Liver (tissue), 3 donors: ENCODE data around the gene ASB5.

Experiments used
- EGR1 ChIP-seq, 2 donors: IDR thresholded peaks; 2 replicates each; pipeline ENCODE4 v1.6.1; 2016 to 2018; ENCODE audit warnings: antibody characterized with exemption in 2 of 2, low read depth in 2 of 2
- FOXA1 ChIP-seq: IDR thresholded peaks from 2 replicates; pipeline ENCODE4 v1.6.1; 2016; ENCODE audit warnings: antibody characterized with exemption
- FOXA2 ChIP-seq: IDR thresholded peaks from 2 replicates; pipeline ENCODE4 v1.6.1; 2016; ENCODE audit warnings: antibody characterized with exemption
- GABPA ChIP-seq, 2 donors: IDR thresholded peaks in 1 of 2; conservative IDR thresholded peaks in 1 of 2; 2 replicates each; pipeline ENCODE4 v1.6.1; 2016; ENCODE audit warnings: antibody characterized with exemption in 2 of 2, mild to moderate bottlenecking in 1 of 2, moderate library complexity in 1 of 2
- RAD21 ChIP-seq, 2 donors: IDR thresholded peaks; 2 replicates each; pipeline ENCODE4 v1.6.1; 2016; ENCODE audit warnings: antibody characterized with exemption in 2 of 2, mild to moderate bottlenecking in 2 of 2
- SP1 ChIP-seq: IDR thresholded peaks from 2 replicates; pipeline ENCODE4 v1.6.1; 2018; ENCODE audit warnings: antibody characterized with exemption, mild to moderate bottlenecking
- TAF1 ChIP-seq: conservative IDR thresholded peaks from 2 replicates; pipeline ENCODE4 v1.6.1; 2016; ENCODE audit warnings: antibody characterized with exemption, mild to moderate bottlenecking
- YY1 ChIP-seq: IDR thresholded peaks from 2 replicates; pipeline ENCODE4 v1.6.1; 2016; ENCODE audit warnings: antibody characterized with exemption, mild to moderate bottlenecking
- TF ChIP-seq, protein P1 (sequence below): fragments of 150-350 bp; IDR thresholded peaks from 2 replicates; pipeline ENCODE4 v1.5.1; 2017; ENCODE audit warnings: improper control_type of control experiment, low read depth, low read length; ENCODE audit not compliant: missing input control
- TF ChIP-seq, protein P2 (sequence below): IDR thresholded peaks from 2 replicates; pipeline ENCODE4 v1.6.1; 2016; ENCODE audit warnings: antibody characterized with exemption
- TF ChIP-seq, protein P3 (sequence below): IDR thresholded peaks from 2 replicates; pipeline ENCODE4 v1.6.1; 2016; ENCODE audit warnings: antibody characterized with exemption, mild to moderate bottlenecking
- TF ChIP-seq, protein P4 (sequence below): IDR thresholded peaks from 2 replicates; pipeline ENCODE4 v1.6.1; 2016; ENCODE audit warnings: antibody characterized with exemption
- donor health status: healthy.
- donor health status: healthy.

DNA sequence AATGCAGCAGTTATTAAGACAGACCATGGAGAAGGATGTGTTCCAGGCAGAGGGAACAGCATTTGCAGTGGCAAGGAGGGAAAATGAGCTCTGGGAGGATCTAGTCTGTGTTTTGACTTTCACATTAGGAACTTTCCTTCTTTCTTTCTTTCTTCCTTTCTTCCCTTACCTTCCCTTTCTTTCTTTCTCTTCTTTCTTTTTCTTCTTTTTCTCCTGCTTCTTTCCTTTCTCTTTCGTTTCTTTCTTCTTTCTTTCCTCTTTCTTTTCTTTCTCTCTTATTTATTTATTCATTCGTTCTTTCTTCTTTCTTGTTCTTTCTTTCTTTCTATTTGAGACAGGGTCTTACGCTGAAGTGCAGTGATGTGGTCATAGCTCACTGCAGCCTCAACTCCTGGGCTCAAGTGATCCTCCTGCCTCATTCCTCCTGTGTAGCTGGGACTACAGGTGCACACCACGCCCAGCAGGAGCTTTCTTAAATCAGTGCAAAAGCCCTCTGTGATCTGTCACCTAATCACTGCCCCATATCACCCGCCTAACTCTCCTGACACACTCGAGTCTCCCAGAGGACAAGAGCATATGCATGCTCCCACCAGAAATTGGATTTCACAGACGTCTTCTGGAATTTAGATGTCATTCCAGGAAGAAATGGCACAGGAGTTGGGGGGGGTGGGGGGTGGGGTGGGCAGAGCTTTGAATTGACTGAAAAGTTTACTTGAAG, 58.3 kb downstream of the ASB5 start:
- no peak for TF ChIP-seq GABPA (IDR thresholded peaks at IDR 0.05 in 1 of 2, conservative IDR thresholded peaks at IDR 0.05 in 1 of 2)
- TF ChIP-seq, protein P1, sequence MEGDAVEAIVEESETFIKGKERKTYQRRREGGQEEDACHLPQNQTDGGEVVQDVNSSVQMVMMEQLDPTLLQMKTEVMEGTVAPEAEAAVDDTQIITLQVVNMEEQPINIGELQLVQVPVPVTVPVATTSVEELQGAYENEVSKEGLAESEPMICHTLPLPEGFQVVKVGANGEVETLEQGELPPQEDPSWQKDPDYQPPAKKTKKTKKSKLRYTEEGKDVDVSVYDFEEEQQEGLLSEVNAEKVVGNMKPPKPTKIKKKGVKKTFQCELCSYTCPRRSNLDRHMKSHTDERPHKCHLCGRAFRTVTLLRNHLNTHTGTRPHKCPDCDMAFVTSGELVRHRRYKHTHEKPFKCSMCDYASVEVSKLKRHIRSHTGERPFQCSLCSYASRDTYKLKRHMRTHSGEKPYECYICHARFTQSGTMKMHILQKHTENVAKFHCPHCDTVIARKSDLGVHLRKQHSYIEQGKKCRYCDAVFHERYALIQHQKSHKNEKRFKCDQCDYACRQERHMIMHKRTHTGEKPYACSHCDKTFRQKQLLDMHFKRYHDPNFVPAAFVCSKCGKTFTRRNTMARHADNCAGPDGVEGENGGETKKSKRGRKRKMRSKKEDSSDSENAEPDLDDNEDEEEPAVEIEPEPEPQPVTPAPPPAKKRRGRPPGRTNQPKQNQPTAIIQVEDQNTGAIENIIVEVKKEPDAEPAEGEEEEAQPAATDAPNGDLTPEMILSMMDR, result no peak
- TF ChIP-seq, protein P2, sequence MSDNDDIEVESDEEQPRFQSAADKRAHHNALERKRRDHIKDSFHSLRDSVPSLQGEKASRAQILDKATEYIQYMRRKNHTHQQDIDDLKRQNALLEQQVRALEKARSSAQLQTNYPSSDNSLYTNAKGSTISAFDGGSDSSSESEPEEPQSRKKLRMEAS, result no peak
- TF ChIP-seq TAF1, result no peak
- TF ChIP-seq, protein P3, sequence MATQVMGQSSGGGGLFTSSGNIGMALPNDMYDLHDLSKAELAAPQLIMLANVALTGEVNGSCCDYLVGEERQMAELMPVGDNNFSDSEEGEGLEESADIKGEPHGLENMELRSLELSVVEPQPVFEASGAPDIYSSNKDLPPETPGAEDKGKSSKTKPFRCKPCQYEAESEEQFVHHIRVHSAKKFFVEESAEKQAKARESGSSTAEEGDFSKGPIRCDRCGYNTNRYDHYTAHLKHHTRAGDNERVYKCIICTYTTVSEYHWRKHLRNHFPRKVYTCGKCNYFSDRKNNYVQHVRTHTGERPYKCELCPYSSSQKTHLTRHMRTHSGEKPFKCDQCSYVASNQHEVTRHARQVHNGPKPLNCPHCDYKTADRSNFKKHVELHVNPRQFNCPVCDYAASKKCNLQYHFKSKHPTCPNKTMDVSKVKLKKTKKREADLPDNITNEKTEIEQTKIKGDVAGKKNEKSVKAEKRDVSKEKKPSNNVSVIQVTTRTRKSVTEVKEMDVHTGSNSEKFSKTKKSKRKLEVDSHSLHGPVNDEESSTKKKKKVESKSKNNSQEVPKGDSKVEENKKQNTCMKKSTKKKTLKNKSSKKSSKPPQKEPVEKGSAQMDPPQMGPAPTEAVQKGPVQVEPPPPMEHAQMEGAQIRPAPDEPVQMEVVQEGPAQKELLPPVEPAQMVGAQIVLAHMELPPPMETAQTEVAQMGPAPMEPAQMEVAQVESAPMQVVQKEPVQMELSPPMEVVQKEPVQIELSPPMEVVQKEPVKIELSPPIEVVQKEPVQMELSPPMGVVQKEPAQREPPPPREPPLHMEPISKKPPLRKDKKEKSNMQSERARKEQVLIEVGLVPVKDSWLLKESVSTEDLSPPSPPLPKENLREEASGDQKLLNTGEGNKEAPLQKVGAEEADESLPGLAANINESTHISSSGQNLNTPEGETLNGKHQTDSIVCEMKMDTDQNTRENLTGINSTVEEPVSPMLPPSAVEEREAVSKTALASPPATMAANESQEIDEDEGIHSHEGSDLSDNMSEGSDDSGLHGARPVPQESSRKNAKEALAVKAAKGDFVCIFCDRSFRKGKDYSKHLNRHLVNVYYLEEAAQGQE, result no peak
- no peak for TF ChIP-seq RAD21 (IDR thresholded peaks at IDR 0.05)
- TF ChIP-seq EGR1 (IDR thresholded peaks at IDR 0.05; ENCODE audit: low read depth in 2 of 2), result no peak
- TF ChIP-seq, protein P4, sequence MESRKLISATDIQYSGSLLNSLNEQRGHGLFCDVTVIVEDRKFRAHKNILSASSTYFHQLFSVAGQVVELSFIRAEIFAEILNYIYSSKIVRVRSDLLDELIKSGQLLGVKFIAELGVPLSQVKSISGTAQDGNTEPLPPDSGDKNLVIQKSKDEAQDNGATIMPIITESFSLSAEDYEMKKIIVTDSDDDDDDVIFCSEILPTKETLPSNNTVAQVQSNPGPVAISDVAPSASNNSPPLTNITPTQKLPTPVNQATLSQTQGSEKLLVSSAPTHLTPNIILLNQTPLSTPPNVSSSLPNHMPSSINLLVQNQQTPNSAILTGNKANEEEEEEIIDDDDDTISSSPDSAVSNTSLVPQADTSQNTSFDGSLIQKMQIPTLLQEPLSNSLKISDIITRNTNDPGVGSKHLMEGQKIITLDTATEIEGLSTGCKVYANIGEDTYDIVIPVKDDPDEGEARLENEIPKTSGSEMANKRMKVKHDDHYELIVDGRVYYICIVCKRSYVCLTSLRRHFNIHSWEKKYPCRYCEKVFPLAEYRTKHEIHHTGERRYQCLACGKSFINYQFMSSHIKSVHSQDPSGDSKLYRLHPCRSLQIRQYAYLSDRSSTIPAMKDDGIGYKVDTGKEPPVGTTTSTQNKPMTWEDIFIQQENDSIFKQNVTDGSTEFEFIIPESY, result no peak
- no peak for TF ChIP-seq YY1
- TF ChIP-seq FOXA1, result no peak
- no peak for TF ChIP-seq FOXA2
- TF ChIP-seq SP1, result no peak
